ENCODE results near the gene GTF2H3. TPM values are rescaled to one million over a fixed set of nuclear protein-coding genes. Genes with fewer than 3 reads are reported as not detected.

The GTF2H3 gene
- total RNA-seq: 48.1 and 49.2 TPM in 2 replicates

GRCh38 chr12:123633379-123634141 lies at the start of gene GTF2H3, which contains the start of gene EIF2B1:
Gene GTF2H3 (plus strand): TSS chr12:123633829. CDS start chr12:123633860, 31 bp downstream.
Gene EIF2B1 (minus strand): TSS chr12:123633686. CDS start chr12:123633557, 129 bp downstream.

GRCh38 chr12:123601602-123602489 lies 31.8 kb upstream of the GTF2H3 start, which contains the start of gene DDX55:
Gene DDX55 (plus strand): TSS chr12:123602099. CDS start chr12:123602149, 50 bp downstream.

GRCh38 chr12:123670882-123671728 lies 37.5 kb downstream of the GTF2H3 start, which contains the start of gene TCTN2:
Gene TCTN2 (plus strand): TSS chr12:123671113. CDS start chr12:123671241, 128 bp downstream.

Other genes with a start within 250 kb of the GTF2H3 start
- 56.3 and 61.2 TPM in 2 replicates for gene KMT5A, start 249.7 kb upstream of the GTF2H3 start, total RNA-seq
- 3.8 and 4.0 TPM in 2 replicates for gene RILPL2, start 197.1 kb upstream of the GTF2H3 start, total RNA-seq
- gene SNRNP35, start 175.7 kb upstream of the GTF2H3 start, total RNA-seq: 23.8 and 32.4 TPM in 2 replicates
- 7.1 and 7.3 TPM in 2 replicates for gene RILPL1, start 100.1 kb upstream of the GTF2H3 start, total RNA-seq
- 369 and 390 TPM in 2 replicates for gene TMED2, start 49.3 kb upstream of the GTF2H3 start, total RNA-seq
- 15.5 and 16.4 TPM in 2 replicates for gene DDX55, start 31.7 kb upstream of the GTF2H3 start, total RNA-seq
- gene EIF2B1, start 143 bp upstream of the GTF2H3 start, total RNA-seq: 59.0 and 75.6 TPM in 2 replicates
- 10.8 and 12.4 TPM in 2 replicates for gene TCTN2, start 37.3 kb downstream of the GTF2H3 start, total RNA-seq
- 15.3 and 22.7 TPM in 2 replicates for gene ATP6V0A2, start 78.5 kb downstream of the GTF2H3 start, total RNA-seq
- gene DNAH10, start 128.5 kb downstream of the GTF2H3 start, total RNA-seq: 0.15 and 0.17 TPM in 2 replicates

All from smooth muscle cell of trachea (primary cell).